Measurements from ENCODE around the gene SERPINF2. TPM values are rescaled to one million over a fixed set of nuclear protein-coding genes. Genes with fewer than 3 reads are reported as not detected.

The SERPINF2 gene
- polyA plus RNA-seq, 1 donor (not counting 4 experiments of a cell fraction or from before 2014, with no cell fraction given): 0.96 TPM

DNA sequence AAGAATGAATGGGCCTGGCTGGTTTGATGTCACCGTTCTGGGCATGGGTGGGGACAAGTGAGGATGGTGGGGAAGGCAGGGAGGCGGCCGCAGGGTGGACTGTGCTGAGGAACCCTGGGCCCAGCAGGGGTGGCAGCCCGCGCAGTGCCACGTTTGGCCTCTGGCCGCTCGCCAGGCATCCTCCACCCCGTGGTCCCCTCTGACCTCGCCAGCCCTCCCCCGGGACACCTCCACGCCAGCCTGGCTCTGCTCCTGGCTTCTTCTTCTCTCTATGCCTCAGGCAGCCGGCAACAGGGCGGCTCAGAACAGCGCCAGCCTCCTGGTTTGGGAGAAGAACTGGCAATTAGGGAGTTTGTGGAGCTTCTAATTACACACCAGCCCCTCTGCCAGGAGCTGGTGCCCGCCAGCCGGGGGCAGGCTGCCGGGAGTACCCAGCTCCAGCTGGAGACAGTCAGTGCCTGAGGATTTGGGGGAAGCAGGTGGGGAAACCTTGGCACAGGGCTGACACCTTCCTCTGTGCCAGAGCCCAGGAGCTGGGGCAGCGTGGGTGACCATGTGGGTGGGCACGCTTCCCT lies 12.7 kb downstream of the SERPINF2 start:
- H2AFZ ChIP-seq (ENCODE audit: control insufficient read depth, low read length): no peak overlapping the region
- no peak for DNase-seq (ENCODE audit: low read depth, low spot score)
- H3K4me3 ChIP-seq (ENCODE audit: control insufficient read depth in 2 of 3, extremely low read depth in 1 of 3, insufficient read depth in 2 of 3, low read depth in 1 of 3, low read length in 3 of 3): no peak overlapping the region
- H3K36me3 ChIP-seq (ENCODE audit: control insufficient read depth in 2 of 2, extremely low read depth in 1 of 2, insufficient read depth in 2 of 2, low read length in 2 of 2): no peaks in the 10 kb centered on the region
- no peak overlapping the region for H3K9ac ChIP-seq (ENCODE audit: control insufficient read depth, extremely low read depth, insufficient read depth, low read length)
- no peak for TF ChIP-seq EZH2 (IDR thresholded peaks at IDR 0.05; ENCODE audit: low read length)
- TF ChIP-seq, protein P1, sequence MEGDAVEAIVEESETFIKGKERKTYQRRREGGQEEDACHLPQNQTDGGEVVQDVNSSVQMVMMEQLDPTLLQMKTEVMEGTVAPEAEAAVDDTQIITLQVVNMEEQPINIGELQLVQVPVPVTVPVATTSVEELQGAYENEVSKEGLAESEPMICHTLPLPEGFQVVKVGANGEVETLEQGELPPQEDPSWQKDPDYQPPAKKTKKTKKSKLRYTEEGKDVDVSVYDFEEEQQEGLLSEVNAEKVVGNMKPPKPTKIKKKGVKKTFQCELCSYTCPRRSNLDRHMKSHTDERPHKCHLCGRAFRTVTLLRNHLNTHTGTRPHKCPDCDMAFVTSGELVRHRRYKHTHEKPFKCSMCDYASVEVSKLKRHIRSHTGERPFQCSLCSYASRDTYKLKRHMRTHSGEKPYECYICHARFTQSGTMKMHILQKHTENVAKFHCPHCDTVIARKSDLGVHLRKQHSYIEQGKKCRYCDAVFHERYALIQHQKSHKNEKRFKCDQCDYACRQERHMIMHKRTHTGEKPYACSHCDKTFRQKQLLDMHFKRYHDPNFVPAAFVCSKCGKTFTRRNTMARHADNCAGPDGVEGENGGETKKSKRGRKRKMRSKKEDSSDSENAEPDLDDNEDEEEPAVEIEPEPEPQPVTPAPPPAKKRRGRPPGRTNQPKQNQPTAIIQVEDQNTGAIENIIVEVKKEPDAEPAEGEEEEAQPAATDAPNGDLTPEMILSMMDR (optimal IDR thresholded peaks at IDR 0.05 in 1 of 3, IDR thresholded peaks at IDR 0.05 in 1 of 3, conservative IDR thresholded peaks at IDR 0.05 in 1 of 3; ENCODE audit: extremely low read depth in 1 of 3, insufficient read depth in 2 of 3, low read length in 3 of 3): no peak
- no peaks in the 10 kb centered on the region for H4K20me1 ChIP-seq (ENCODE audit: control insufficient read depth, extremely low read depth, insufficient read depth, low read length)
- H3K27ac ChIP-seq (ENCODE audit: control insufficient read depth, insufficient read depth, low read length): no peak overlapping the region
- no peaks in the 10 kb centered on the region for H3K9me1 ChIP-seq (ENCODE audit: control insufficient read depth, extremely low read depth, insufficient read depth, low read length)
- dilution Hi-C loops (cut with MboI; ENCODE audit: extremely low pct_ligation_motif_present, low sequenced_read_pairs): no loop called here
- H3K27me3 ChIP-seq (ENCODE audit: control insufficient read depth, extremely low read depth, insufficient read depth, low read length): no peaks in the 10 kb centered on the region
- FAIRE-seq: no peak
- H3K4me2 ChIP-seq (ENCODE audit: control insufficient read depth, extremely low read depth, insufficient read depth, low read depth, low read length): no peak overlapping the region
- H3K4me1 ChIP-seq (ENCODE audit: control insufficient read depth, extremely low read depth, insufficient read depth, low read length): peaks cover 16% of the 10 kb centered on the region
- no peaks in the 10 kb centered on the region for H3K79me2 ChIP-seq (ENCODE audit: control insufficient read depth, insufficient read depth, low read length)
- H3K9me3 ChIP-seq (ENCODE audit: control insufficient read depth, low read depth, low read length): no peaks in the 10 kb centered on the region

DNA sequence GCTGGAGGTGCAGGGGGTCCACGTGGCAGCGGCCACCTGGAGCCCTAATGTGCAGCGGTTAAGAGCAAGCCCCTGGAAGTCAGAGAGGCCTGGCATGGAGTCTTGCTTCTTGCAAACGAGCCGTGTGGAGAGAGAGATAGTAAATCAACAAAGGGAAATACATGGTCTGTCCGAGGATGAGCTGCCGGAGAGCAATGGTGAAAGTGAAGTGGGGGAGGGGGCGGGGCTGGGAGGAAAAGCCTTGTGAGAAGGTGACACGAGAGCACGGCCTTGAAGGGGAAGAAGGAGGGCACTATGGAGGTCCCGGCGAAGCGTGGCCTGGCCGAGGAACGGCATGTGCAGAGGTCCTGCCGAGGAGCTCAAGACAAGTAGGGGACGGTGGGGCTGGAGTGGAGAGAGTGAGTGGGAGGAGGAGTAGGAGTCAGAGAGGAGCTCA lies 13.2 kb downstream of the SERPINF2 start:
- no peak for DNase-seq (ENCODE audit: low read depth, low spot score)
- no peaks in the 10 kb centered on the region for H3K9me1 ChIP-seq (ENCODE audit: control insufficient read depth, extremely low read depth, insufficient read depth, low read length)
- dilution Hi-C loops (cut with MboI; ENCODE audit: extremely low pct_ligation_motif_present, low sequenced_read_pairs): no loop called here
- no peak overlapping the region for H3K9ac ChIP-seq (ENCODE audit: control insufficient read depth, extremely low read depth, insufficient read depth, low read length)
- peaks cover 16% of the 10 kb centered on the region for H3K4me1 ChIP-seq (ENCODE audit: control insufficient read depth, extremely low read depth, insufficient read depth, low read length)
- no peaks in the 10 kb centered on the region for H3K9me3 ChIP-seq (ENCODE audit: control insufficient read depth, low read depth, low read length)
- H3K27ac ChIP-seq (ENCODE audit: control insufficient read depth, insufficient read depth, low read length): no peak overlapping the region
- H2AFZ ChIP-seq (ENCODE audit: control insufficient read depth, low read length): no peak overlapping the region
- no peaks in the 10 kb centered on the region for H3K79me2 ChIP-seq (ENCODE audit: control insufficient read depth, insufficient read depth, low read length)
- H3K4me2 ChIP-seq (ENCODE audit: control insufficient read depth, extremely low read depth, insufficient read depth, low read depth, low read length): no peak overlapping the region
- H3K36me3 ChIP-seq (ENCODE audit: control insufficient read depth in 2 of 2, extremely low read depth in 1 of 2, insufficient read depth in 2 of 2, low read length in 2 of 2): no peaks in the 10 kb centered on the region
- TF ChIP-seq, protein P1 (optimal IDR thresholded peaks at IDR 0.05 in 1 of 3, IDR thresholded peaks at IDR 0.05 in 1 of 3, conservative IDR thresholded peaks at IDR 0.05 in 1 of 3; ENCODE audit: extremely low read depth in 1 of 3, insufficient read depth in 2 of 3, low read length in 3 of 3): no peak
- TF ChIP-seq EZH2 (IDR thresholded peaks at IDR 0.05; ENCODE audit: low read length): no peak
- no peaks in the 10 kb centered on the region for H3K27me3 ChIP-seq (ENCODE audit: control insufficient read depth, extremely low read depth, insufficient read depth, low read length)
- H3K4me3 ChIP-seq (ENCODE audit: control insufficient read depth in 2 of 3, extremely low read depth in 1 of 3, insufficient read depth in 2 of 3, low read depth in 1 of 3, low read length in 3 of 3): no peak overlapping the region
- no peak for FAIRE-seq
- no peaks in the 10 kb centered on the region for H4K20me1 ChIP-seq (ENCODE audit: control insufficient read depth, extremely low read depth, insufficient read depth, low read length)
